Measurements from ENCODE around the gene MACC1. TPM values are rescaled to one million over a fixed set of nuclear protein-coding genes. Genes with fewer than 3 reads are reported as not detected.

Gene MACC1
- total and polyA plus RNA-seq, 10 of the 15 experiments (the other 5 are each of a cell fraction or from before 2014, with no cell fraction given), result 6.0 to 61.1 (median 12.7) TPM

- Histone ChIP-seq H3K9ac (ENCODE audit: control insufficient read depth, insufficient read depth, low read length) (no peak overlapping the region), H3K36me3 (ENCODE audit: control insufficient read depth in 2 of 2, insufficient read depth in 2 of 2, low read length in 1 of 2) (no peaks in the 10 kb centered on the region), H4K20me1 (ENCODE audit: control insufficient read depth, insufficient read depth) (no peaks in the 10 kb centered on the region), H3K4me3 (no peak overlapping the region), H2AFZ (ENCODE audit: control insufficient read depth, low read depth, low read length) (no peak overlapping the region), H3K9me3 (replicated peaks; ENCODE audit: control insufficient read depth, insufficient read depth, low read length) (no peaks in the 10 kb centered on the region), H3K4me1 (ENCODE audit: control insufficient read depth, insufficient read depth, low read length) (no peaks in the 10 kb centered on the region), H3K79me2 (ENCODE audit: control insufficient read depth, insufficient read depth, low read length) (no peaks in the 10 kb centered on the region), H3K27ac (ENCODE audit: control insufficient read depth, insufficient read depth) (no peak overlapping the region), H3K4me2 (ENCODE audit: control insufficient read depth, insufficient read depth) (no peak overlapping the region), H3K27me3 (replicated peaks in 1 of 2; ENCODE audit: control insufficient read depth in 2 of 2, insufficient read depth in 2 of 2, low read length in 1 of 2) (no peaks in the 10 kb centered on the region)
- ChIA-PET CTCF (interaction anchor here (1.1 to 2.0 kb wide), 3 partner anchors 13 to 49 kb away, joined by 3 to 8 read pairs (median 5); no protein-coding TSS in a partner anchor), SMC1A (ENCODE audit: uncharacterized antibody, unreplicated experiment) (interaction anchor here (1.0 to 4.3 kb wide), 3 partner anchors 10 to 14 kb away, joined by 3 to 23 read pairs (median 4); no protein-coding TSS in a partner anchor), RAD21 (ENCODE audit: unreplicated experiment) (no interaction called here), POLR2A (interaction anchor here (1.3 kb wide), 1 partner anchor 9 kb away, joined by 3 read pairs; no protein-coding TSS in a partner anchor)
- no peak for FAIRE-seq
- ATAC-seq, result no peak
- TF ChIP-seq RCOR1 (conservative IDR thresholded peaks at IDR 0.05; ENCODE audit: low read depth, low read length), result no peak
- TF ChIP-seq HDAC2 (IDR thresholded peaks at IDR 0.05), result no peak
- no peak for TF ChIP-seq CHD2 (IDR thresholded peaks at IDR 0.05; ENCODE audit: borderline replicate concordance, low read depth, low read length)
- no peak for TF ChIP-seq KLF5 (IDR thresholded peaks at IDR 0.05; ENCODE audit: partially characterized antibody)
- no peak for TF ChIP-seq ASH2L (IDR thresholded peaks at IDR 0.05; ENCODE audit: borderline replicate concordance, low read depth)
- no peak for TF ChIP-seq ZBED1 (IDR thresholded peaks at IDR 0.05; ENCODE audit: borderline replicate concordance)
- no peak for TF ChIP-seq RELB (IDR thresholded peaks at IDR 0.05; ENCODE audit: low read depth)
- TF ChIP-seq SUZ12 (IDR thresholded peaks at IDR 0.05; ENCODE audit: unreplicated experiment), result no peak
- no peak for TF ChIP-seq ELK1 (IDR thresholded peaks at IDR 0.05; ENCODE audit: low read depth, low read length)
- no peak for TF ChIP-seq SREBF1 (IDR thresholded peaks at IDR 0.05; ENCODE audit: low read length)
- DNase-seq (ENCODE audit: low read depth, low spot score), result no peak
- intact Hi-C loops (cut with micrococcal nuclease; ENCODE audit: unreplicated experiment) (no loop called here), in situ Hi-C loops (cut with MboI) (no loop called here)
- no TSS peak for BruUV-seq (replicated peaks)
Measured at GRCh38 chr7:20257212-20257611, 40.0 kb upstream of the MACC1 start.

Measured in GM12878 (cell line).